GM12891 (cell line): ENCODE results near the gene MAST2.

Source experiments
- POLR2A ChIP-seq: IDR thresholded peaks from 2 replicates; pipeline ENCODE4 v1.6.1; 2011; ENCODE audit warnings: low read depth, low read length, control low read depth
- POLR2AphosphoS5 ChIP-seq: IDR thresholded peaks from 2 replicates; pipeline ENCODE4 v1.6.1; 2011; ENCODE audit warnings: low read depth, low read length, control low read depth
- TAF1 ChIP-seq: IDR thresholded peaks from 2 replicates; pipeline ENCODE4 v1.6.1; 2011; ENCODE audit warnings: low read depth, low read length, control low read depth

DNA sequence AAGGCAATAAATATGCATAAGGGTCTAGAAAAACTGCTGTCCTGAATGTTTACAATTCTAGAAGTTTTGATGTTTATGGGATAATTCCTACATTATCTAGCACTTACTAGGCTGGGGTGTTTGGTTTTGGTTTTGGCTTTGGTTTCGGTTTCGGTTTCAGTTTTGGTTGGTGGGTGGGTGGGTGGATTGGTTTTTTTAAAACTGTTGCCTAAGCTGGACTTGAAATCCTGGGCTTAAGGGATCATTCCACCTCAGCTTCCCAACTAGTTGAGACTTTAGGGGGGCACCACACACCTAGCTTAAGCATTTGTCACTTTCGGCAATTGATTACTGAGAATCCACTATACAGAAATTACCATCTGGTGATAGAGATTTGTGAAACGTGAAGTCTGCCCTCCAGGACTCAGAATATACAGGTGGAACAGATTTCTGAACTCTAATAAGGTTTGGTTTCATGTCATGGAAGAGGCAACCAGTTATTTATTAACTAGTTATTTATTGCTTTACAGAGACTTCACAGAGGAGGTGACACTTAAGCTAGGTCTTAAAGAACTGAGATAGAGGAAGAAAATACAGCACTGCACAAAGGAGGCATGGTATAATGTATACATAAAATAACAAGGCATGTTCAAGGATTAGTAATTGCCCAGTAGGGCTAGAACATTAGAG, 259.4 kb downstream of the MAST2 start:
- no peak for TF ChIP-seq POLR2A
- no peak for TF ChIP-seq TAF1
- no peak for TF ChIP-seq POLR2AphosphoS5
